Neural cell (in vitro differentiated cells): Measurements from ENCODE around the gene CEMIP2. TPM values are rescaled to one million over a fixed set of nuclear protein-coding genes. Genes with fewer than 3 reads are reported as not detected.

Experiments used
- H2AFZ ChIP-seq: fragments of 200-600, 300-800 bp; sonication (generic), shearing (Covaris generic); 2 replicates; pipeline ENCODE4 v1.6.0; 2014; ENCODE audit warnings: low read depth, mild to moderate bottlenecking, antibody characterized with exemption, low read length, moderate library complexity
- H3F3A ChIP-seq: fragments of 200-600 bp; shearing (Covaris generic); 2 replicates; pipeline ENCODE4 v1.6.1; 2016; ENCODE audit warnings: mild to moderate bottlenecking, moderate library complexity, mixed read lengths, antibody characterized with exemption, low read length; ENCODE audit not compliant: insufficient read depth, poor library complexity, severe bottlenecking
- H3K27ac ChIP-seq: fragments of 200-600, 300-800 bp; sonication (generic), shearing (Covaris generic); 2 replicates; pipeline ENCODE4 v1.5.1; 2014; ENCODE audit warnings: mild to moderate bottlenecking, low read length, moderate library complexity
- H3K27me3 ChIP-seq: fragments of 300-800, 200-600 bp; sonication (generic), shearing (Covaris generic); 2 replicates; pipeline ENCODE4 v1.6.0; 2014; ENCODE audit warnings: mild to moderate bottlenecking, low read depth, low read length, moderate library complexity; ENCODE audit not compliant: insufficient read depth
- H3K36me3 ChIP-seq: fragments of 300-800, 200-600 bp; sonication (generic), shearing (Covaris generic); 2 replicates; pipeline ENCODE4 v1.5.1; 2014; ENCODE audit warnings: mild to moderate bottlenecking, antibody characterized with exemption, low read length, moderate library complexity; ENCODE audit not compliant: insufficient read depth
- H3K4me2 ChIP-seq: fragments of 300-800, 200-600 bp; sonication (generic), shearing (Covaris generic); 2 replicates; pipeline ENCODE4 v1.6.0; 2014; ENCODE audit warnings: mild to moderate bottlenecking, low read length
- H3K4me3 ChIP-seq: fragments of 300-800, 200-600 bp; sonication (generic), shearing (Covaris generic); 2 replicates; pipeline ENCODE4 v1.5.1; 2014; ENCODE audit warnings: mild to moderate bottlenecking, low read length, moderate library complexity
- H3K79me2 ChIP-seq: fragments of 200-600 bp; shearing (Covaris generic); replicated peaks from 2 replicates; pipeline ENCODE4 v1.6.0; 2014; ENCODE audit warnings: mild to moderate bottlenecking, low read length, moderate library complexity; ENCODE audit not compliant: insufficient read depth
- H3K9ac ChIP-seq: fragments of 300-800, 200-600 bp; sonication (generic), shearing (Covaris generic); 2 replicates; pipeline ENCODE4 v1.6.1; 2016; ENCODE audit warnings: mild to moderate bottlenecking, low read length, mixed read lengths
- H3K9me2 ChIP-seq: fragments of 200-600 bp; shearing (Covaris generic); 2 replicates; pipeline ENCODE4 v1.6.1; 2016; ENCODE audit warnings: mild to moderate bottlenecking, low read length, mixed read lengths; ENCODE audit not compliant: insufficient read depth
- H3K9me3 ChIP-seq: fragments of 200-600, 300-800 bp; sonication (generic), shearing (Covaris generic); 2 replicates; pipeline ENCODE4 v1.6.1; 2016; ENCODE audit warnings: mild to moderate bottlenecking, mixed run types, low read length, moderate library complexity, mixed read lengths
- H4K20me1 ChIP-seq: fragments of 200-600 bp; shearing (Covaris generic); 2 replicates; pipeline ENCODE4 v1.6.1; 2016; ENCODE audit warnings: mild to moderate bottlenecking, mixed run types; ENCODE audit not compliant: insufficient read depth
- EP300 ChIP-seq: fragments of 450-650 bp; conservative IDR thresholded peaks from 2 replicates; pipeline ENCODE4 v1.6.1; 2014; ENCODE audit warnings: antibody characterized with exemption, mild to moderate bottlenecking, moderate library complexity; ENCODE audit not compliant: poor library complexity, severe bottlenecking
- EZH2 ChIP-seq: fragments of 200-600, 300-800 bp; shearing (Covaris generic), sonication (generic); IDR thresholded peaks from 2 replicates; pipeline ENCODE4 v1.6.1; 2014; ENCODE audit warnings: antibody characterized with exemption, low read length, borderline replicate concordance, mild to moderate bottlenecking; ENCODE audit not compliant: insufficient read depth, poor library complexity, severe bottlenecking
- MXI1 ChIP-seq: fragments of 450-650 bp; conservative IDR thresholded peaks from 2 replicates; pipeline ENCODE4 v1.6.1; 2014; ENCODE audit warnings: antibody characterized with exemption, mild to moderate bottlenecking; ENCODE audit not compliant: poor library complexity, severe bottlenecking
- POLR2AphosphoS5 ChIP-seq: IDR thresholded peaks from 2 replicates; pipeline ENCODE4 v1.6.1; 2012
- RAD21 ChIP-seq: fragments of 450-650 bp; conservative IDR thresholded peaks from 2 replicates; pipeline ENCODE4 v1.6.1; 2014; ENCODE audit warnings: antibody characterized with exemption, mild to moderate bottlenecking, moderate library complexity
- SMC3 ChIP-seq: fragments of 450-650 bp; conservative IDR thresholded peaks from 2 replicates; pipeline ENCODE4 v1.6.1; 2014; ENCODE audit warnings: antibody characterized with exemption, mild to moderate bottlenecking, moderate library complexity; ENCODE audit not compliant: poor library complexity
- TAF1 ChIP-seq: IDR thresholded peaks from 2 replicates; pipeline ENCODE4 v1.6.1; 2012; ENCODE audit warnings: low read depth
- polyA plus RNA-seq: library from polyadenylated mRNA; depleted of rRNA; stranded (reverse); fragments of >200 nt; gene quantifications from 2 replicates; pipeline ENCODE4 v1.2.3, GENCODE V29; 2014
- TF ChIP-seq, protein P1 (sequence below): fragments of 450-650 bp; IDR thresholded peaks from 2 replicates; pipeline ENCODE4 v1.5.1; 2014; ENCODE audit warnings: antibody characterized with exemption, mild to moderate bottlenecking, moderate library complexity; ENCODE audit not compliant: poor library complexity, severe bottlenecking
- TF ChIP-seq, protein P2 (sequence below): IDR thresholded peaks from 2 replicates; pipeline ENCODE4 v1.6.1; 2012; ENCODE audit warnings: borderline replicate concordance

The CEMIP2 gene
- polyA plus RNA-seq, 1 donor from 2014 or later: 11.3 TPM

DNA sequence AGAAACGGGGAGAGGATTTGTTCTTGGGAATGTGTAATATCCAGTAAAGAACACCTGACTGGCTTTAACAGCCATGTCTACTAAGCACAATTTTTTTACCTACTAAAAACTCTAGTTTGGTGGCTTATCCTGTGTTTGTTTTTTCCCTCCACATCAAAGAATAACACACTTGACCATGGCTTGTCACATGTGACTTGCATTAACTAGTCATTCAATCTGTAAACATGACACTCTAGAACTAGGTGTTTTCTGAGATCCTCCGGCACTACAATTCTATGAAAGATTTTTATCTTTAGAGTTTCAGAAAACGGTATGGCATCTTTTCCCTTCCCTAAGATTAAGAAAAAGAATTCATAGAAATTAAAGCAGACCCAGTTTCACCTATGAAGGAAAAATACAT, 103.7 kb downstream of the CEMIP2 start:
- no peak overlapping the region for H2AFZ ChIP-seq
- H3K4me2 ChIP-seq: no peak overlapping the region
- H3F3A ChIP-seq: no peaks in the 10 kb centered on the region
- H3K9ac ChIP-seq: no peak overlapping the region
- TF ChIP-seq, protein P1, sequence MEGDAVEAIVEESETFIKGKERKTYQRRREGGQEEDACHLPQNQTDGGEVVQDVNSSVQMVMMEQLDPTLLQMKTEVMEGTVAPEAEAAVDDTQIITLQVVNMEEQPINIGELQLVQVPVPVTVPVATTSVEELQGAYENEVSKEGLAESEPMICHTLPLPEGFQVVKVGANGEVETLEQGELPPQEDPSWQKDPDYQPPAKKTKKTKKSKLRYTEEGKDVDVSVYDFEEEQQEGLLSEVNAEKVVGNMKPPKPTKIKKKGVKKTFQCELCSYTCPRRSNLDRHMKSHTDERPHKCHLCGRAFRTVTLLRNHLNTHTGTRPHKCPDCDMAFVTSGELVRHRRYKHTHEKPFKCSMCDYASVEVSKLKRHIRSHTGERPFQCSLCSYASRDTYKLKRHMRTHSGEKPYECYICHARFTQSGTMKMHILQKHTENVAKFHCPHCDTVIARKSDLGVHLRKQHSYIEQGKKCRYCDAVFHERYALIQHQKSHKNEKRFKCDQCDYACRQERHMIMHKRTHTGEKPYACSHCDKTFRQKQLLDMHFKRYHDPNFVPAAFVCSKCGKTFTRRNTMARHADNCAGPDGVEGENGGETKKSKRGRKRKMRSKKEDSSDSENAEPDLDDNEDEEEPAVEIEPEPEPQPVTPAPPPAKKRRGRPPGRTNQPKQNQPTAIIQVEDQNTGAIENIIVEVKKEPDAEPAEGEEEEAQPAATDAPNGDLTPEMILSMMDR: no peak
- TF ChIP-seq, protein P2, sequence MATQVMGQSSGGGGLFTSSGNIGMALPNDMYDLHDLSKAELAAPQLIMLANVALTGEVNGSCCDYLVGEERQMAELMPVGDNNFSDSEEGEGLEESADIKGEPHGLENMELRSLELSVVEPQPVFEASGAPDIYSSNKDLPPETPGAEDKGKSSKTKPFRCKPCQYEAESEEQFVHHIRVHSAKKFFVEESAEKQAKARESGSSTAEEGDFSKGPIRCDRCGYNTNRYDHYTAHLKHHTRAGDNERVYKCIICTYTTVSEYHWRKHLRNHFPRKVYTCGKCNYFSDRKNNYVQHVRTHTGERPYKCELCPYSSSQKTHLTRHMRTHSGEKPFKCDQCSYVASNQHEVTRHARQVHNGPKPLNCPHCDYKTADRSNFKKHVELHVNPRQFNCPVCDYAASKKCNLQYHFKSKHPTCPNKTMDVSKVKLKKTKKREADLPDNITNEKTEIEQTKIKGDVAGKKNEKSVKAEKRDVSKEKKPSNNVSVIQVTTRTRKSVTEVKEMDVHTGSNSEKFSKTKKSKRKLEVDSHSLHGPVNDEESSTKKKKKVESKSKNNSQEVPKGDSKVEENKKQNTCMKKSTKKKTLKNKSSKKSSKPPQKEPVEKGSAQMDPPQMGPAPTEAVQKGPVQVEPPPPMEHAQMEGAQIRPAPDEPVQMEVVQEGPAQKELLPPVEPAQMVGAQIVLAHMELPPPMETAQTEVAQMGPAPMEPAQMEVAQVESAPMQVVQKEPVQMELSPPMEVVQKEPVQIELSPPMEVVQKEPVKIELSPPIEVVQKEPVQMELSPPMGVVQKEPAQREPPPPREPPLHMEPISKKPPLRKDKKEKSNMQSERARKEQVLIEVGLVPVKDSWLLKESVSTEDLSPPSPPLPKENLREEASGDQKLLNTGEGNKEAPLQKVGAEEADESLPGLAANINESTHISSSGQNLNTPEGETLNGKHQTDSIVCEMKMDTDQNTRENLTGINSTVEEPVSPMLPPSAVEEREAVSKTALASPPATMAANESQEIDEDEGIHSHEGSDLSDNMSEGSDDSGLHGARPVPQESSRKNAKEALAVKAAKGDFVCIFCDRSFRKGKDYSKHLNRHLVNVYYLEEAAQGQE: no peak
- TF ChIP-seq EZH2 (no peak), POLR2AphosphoS5 (no peak), SMC3 (no peak)
- H3K4me3 ChIP-seq: no peak overlapping the region
- H3K27ac ChIP-seq: no peak overlapping the region
- no peaks in the 10 kb centered on the region for H3K9me2 ChIP-seq
- H4K20me1 ChIP-seq: no peaks in the 10 kb centered on the region
- H3K9me3 ChIP-seq: no peaks in the 10 kb centered on the region
- no peaks in the 10 kb centered on the region for H3K27me3 ChIP-seq
- no peaks in the 10 kb centered on the region for H3K79me2 ChIP-seq
- H3K36me3 ChIP-seq: no peaks in the 10 kb centered on the region

DNA sequence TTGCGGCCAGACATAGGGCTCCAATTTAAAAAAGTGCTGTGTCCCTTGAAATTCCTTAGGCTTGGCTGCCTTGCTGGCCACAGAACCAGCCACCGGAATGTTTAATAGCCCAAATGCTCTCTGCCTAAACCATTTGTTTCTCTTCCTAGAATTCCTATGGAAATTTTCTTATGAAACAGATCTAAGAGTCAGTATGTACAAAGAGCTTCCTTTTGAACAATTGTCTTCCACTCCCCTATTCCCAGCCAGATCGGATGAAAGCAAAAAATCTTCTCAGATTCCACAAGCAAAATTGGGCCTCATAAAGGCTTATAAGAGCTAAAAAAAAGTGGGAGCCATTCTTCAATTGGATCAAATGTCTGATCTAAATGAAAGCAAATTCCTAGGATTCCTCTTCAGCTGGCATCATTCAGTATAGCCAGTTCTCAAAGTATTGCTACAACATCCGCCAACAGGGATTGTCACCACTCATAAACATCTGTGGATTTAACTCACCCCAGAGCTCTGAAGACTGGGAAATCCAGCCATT, 104.3 kb downstream of the CEMIP2 start:
- H3K9ac ChIP-seq: no peak overlapping the region
- no peak overlapping the region for H2AFZ ChIP-seq
- no peaks in the 10 kb centered on the region for H3F3A ChIP-seq
- H3K36me3 ChIP-seq: no peaks in the 10 kb centered on the region
- no peaks in the 10 kb centered on the region for H3K9me3 ChIP-seq
- H3K4me3 ChIP-seq: no peak overlapping the region
- TF ChIP-seq POLR2AphosphoS5 (no peak), SMC3 (no peak), MXI1 (no peak), TAF1 (no peak), RAD21 (no peak), EZH2 (no peak), EP300 (no peak)
- TF ChIP-seq, protein P2: no peak
- TF ChIP-seq, protein P1: no peak
- no peaks in the 10 kb centered on the region for H3K9me2 ChIP-seq
- no peaks in the 10 kb centered on the region for H3K79me2 ChIP-seq
- H3K27me3 ChIP-seq: no peaks in the 10 kb centered on the region
- H3K4me2 ChIP-seq: no peak overlapping the region
- no peak overlapping the region for H3K27ac ChIP-seq
- H4K20me1 ChIP-seq: no peaks in the 10 kb centered on the region
